Posterior vena cava (tissue), 2 donors: Measurements from ENCODE around the gene SDR39U1. TPM values are rescaled to one million over a fixed set of nuclear protein-coding genes. Genes with fewer than 3 reads are reported as not detected.
"Not testable (repeated sequence)": the region's sequence is repeated elsewhere in the genome, so short reads cannot be mapped to it uniquely, and the experiment has no call there.

Experiments used
- DNase-seq: peaks from one replicate; pipeline ENCODE4 v3.0.0-alpha.2; 2020; ENCODE audit warnings: low spot score
- intact Hi-C, 2 donors: fragments of 100-400 bp; cut with DNase I; formaldehyde crosslinking; loops; one replicate each; pipeline versions ENCODE4 v1.14.1 to v1.14.2; 2022 to 2023
- long read RNA-seq, 2 donors: library from polyadenylated mRNA; unstranded; transcript quantifications; one replicate each; pipeline ENCODE4 v2.0.0, GENCODE V29; 2020 to 2021
- total RNA-seq, 2 donors: library from RNA; stranded (reverse); fragmentation: NEBNext Ultra II Directional; extraction: Animal tissue kit (Norgen Biotek cat#: 25700); gene quantifications; one replicate each; pipeline ENCODE4 v1.2.1, GENCODE V29; 2021
- donor health status: DM: yes; HTN: yes; CAD: no.
- donor health status: DM: yes; HTN: yes; CAD: no.

Gene SDR39U1, protein sequence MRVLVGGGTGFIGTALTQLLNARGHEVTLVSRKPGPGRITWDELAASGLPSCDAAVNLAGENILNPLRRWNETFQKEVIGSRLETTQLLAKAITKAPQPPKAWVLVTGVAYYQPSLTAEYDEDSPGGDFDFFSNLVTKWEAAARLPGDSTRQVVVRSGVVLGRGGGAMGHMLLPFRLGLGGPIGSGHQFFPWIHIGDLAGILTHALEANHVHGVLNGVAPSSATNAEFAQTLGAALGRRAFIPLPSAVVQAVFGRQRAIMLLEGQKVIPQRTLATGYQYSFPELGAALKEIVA
- total RNA-seq, result 10 to 100 TPM; 31.6 to 36.4 TPM
- long read RNA-seq, donor 1, transcript SDR39U1-209 (4 exons, 1,203 nt), result major isoform, 5 of 30 reads
- long read RNA-seq, donor 1, transcript SDR39U1-205 (2 exons, 648 nt), result major isoform, 5 of 30 reads
- long read RNA-seq, donor 1, transcript SDR39U1-203 (5 exons, 1,507 nt), result major isoform, 5 of 30 reads
- long read RNA-seq, donor 1, partial matches to known transcripts, result 1 of 30 reads
- long read RNA-seq, donor 1, other reads (novel, unspliced or antisense), result 13 of 30 reads
- long read RNA-seq, donor 2, transcript SDR39U1-201 (6 exons, 1,233 nt), result minor isoform, 31 of 159 reads
- long read RNA-seq, donor 2, transcript SDR39U1-209 (4 exons, 1,203 nt), result major isoform, 32 of 159 reads
- long read RNA-seq, donor 2, transcript SDR39U1-203 (5 exons, 1,507 nt), result minor isoform, 24 of 159 reads
- long read RNA-seq, donor 2, transcript SDR39U1-202 (4 exons, 1,041 nt), result minor isoform, 10 of 159 reads
- long read RNA-seq, donor 2, partial matches to known transcripts, result 14 of 159 reads
- long read RNA-seq, donor 2, other reads (novel, unspliced or antisense), result 32 of 159 reads

DNA sequence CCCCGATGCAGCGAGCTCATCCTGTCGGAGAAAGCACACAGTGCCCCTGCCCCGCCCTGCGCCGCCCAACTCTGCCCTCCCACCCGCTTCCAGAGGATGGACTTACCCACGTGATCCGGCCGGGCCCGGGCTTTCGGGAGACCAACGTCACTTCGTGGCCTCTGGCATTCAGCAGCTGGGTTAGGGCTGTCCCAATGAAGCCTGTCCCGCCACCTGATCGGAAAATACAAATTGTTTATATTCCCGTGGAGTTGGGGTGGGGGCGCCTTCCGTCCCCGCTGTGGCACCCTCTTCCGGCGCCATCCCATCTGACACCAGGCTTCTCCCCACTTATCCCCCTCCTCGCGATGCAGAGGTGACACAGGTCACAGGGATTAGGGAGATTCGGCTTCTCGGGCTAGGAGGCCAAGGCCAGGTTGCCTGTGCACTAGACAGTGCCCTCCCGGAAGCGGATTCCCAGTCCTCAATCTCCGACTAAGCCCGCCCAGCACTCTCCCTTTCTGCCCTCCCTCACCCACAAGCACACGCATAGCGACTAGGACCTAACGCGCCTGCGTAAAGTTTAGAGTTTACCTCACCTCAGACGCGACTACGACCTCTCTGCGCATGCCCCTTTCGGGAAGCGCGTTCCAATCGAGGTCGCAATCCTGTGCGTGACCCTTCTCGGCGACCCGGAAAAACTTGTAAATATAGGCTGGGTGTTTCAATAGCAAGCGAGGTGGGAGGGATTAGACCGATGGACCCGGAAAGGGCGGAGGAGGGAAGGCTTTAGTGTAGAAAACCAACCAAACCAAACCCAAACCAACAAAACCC lies at the start of gene SDR39U1:
TSS of gene SDR39U1 (minus strand) at position 537 of the 813 bp plus-strand sequence. CDS start at position 530, 7 bp downstream.
- peak; percentile 99 for DNase-seq
- intact Hi-C loops, result no loop called here

DNA sequence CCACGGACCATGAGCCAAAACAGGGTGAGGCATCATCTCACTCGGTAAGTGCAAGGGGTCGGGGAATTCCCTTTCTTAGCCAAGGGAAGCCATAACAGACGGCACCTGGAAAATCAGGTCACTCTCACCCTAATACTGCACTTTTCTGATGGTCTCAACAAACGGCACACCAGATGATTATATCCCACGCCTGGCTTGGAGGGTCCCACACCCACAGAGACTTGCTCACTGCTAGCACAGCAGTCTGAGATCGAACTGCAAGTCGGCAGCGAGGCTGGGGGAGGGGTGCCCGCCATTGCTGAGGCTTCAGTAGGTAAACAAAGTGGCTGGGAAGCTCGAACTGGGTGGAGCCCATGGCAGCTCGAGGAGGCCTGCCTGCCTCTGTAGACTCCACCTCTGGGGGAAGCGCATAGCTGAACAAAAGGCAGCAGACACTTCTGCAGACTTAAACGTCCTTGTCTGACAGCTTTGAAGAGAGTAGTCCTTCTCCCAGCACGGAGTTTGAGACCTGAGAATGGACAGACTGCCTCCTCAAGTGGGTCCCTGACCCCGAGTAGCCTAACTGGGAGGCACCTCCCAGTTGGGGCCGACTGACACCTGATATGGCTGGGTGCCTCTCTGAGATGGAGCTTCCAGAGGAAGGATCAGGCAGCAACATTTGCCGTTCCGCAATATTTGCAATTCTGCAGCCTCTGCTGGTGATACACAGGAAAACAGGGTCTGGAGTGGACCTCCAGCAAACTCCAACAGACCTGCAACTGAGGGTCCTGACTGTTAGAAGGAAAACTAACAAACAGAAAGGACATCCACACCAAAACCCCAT lies 49.2 kb upstream of the SDR39U1 start:
- intact Hi-C loops, result not testable (repeated sequence)

GRCh38 chr14:24483604-24484252 lies 41.2 kb upstream of the SDR39U1 start:
- intact Hi-C loops, result no loop called here
- DNase-seq, result no peak

More for the DNA sequence above, 49.2 kb upstream of the SDR39U1 start:
- not testable (repeated sequence) for DNase-seq

- DNase-seq, intact Hi-C loops: not testable (repeated sequence)
Observed at GRCh38 chr14:24482699-24483303, 40.2 kb upstream of the SDR39U1 start.

DNA sequence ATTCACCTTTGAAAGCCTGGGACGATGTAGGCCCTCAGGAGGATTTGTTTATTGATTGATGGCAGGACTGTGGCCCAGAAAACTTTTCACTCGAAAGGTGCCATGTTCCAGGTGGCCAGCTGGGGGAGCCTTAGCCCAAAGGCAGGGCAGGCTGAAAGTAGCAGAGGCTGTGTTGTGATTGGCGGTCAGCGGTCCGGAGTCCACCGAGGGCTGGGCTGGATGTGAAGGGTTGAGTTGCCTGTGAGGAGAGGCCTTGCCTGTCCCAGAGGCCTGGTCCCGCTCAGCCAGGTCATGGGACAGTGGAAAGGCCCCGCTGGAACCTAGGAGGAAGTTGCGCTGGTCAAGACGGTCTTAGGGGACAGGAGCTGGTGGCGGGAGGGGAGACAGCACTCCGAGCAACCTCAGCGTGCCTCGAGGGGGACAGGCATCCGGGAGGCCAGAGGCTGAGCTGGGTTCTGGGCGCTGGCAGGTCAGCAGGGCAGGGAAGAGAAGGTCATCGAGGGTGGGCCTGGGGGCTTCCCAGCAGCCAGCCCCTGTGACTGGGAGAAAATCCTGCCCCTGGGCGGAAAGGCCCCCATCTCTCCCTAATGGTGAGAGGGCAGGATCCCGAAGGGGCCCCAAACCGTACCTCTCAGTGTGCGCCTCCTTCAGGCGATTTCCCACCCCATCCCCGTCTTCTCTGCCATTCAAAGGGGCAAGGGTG lies 39.2 kb upstream of the SDR39U1 start:
- intact Hi-C loops, result no loop called here
- DNase-seq, result no peak

DNA sequence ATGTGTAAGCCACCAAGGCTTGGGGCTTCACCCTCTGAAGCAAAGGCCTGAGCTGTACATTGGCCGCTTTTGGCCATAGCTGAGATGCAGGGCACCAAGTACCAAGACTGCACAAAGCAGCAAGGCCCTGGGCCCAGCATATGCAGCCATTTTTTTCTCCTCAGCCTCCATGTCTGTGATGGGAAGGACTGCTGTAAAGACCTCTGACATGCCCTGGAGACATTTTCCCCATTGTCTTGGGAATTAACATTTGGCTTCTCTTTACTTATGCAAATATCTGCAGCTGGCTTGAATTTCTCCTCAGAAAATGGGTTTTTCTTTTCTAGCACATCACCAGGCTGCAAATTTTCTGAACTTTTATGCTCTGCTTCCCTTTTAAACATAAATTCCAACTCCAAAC lies 37.4 kb upstream of the SDR39U1 start:
- DNase-seq, intact Hi-C loops: not testable (repeated sequence)

DNA sequence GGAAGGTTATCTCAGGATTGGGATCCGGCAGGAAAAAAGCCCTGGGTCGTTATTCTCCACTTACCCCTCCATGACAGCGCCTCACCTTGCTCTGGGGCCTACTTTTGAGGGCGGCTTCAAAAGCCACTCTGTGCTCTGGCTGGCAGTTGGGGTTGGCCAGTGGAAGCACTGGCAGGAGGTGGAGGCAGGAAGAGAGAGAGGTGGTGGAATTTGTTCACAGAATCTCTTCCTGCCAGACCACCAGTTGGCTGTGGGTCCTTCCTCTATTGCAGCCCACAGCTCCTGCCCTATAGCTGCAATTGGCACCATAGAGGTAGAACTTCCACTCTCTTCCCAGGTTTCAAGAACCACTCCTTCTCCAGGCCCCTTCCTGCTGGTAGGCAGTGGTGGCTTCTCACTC lies 32.7 kb upstream of the SDR39U1 start:
- DNase-seq, result no peak
- intact Hi-C loops, result no loop called here

DNA sequence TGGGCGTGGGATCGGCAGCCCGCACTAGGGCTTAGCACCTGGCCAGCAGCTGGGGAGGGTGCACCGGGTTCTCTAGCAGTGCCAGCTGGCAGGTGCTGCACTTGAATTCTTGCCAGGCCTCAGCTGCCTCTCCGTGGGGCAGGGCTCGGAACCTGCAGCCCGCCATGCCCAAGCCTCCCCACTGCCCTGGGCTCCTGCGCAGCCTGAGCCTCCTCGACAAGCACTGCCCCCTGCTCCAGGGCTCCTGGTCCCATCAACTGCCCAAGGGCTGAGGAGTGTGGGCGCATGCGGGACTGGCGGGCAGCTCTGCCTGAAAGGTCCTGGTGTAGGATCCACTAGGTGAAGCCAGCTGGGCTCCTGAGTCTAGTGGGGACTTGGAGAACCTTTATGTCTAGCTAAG lies 30.6 kb upstream of the SDR39U1 start:
- intact Hi-C loops, result no loop called here
- DNase-seq, result no peak

GRCh38 chr14:24470450-24470849 lies 27.9 kb upstream of the SDR39U1 start:
- intact Hi-C loops, DNase-seq: not testable (repeated sequence)

DNA sequence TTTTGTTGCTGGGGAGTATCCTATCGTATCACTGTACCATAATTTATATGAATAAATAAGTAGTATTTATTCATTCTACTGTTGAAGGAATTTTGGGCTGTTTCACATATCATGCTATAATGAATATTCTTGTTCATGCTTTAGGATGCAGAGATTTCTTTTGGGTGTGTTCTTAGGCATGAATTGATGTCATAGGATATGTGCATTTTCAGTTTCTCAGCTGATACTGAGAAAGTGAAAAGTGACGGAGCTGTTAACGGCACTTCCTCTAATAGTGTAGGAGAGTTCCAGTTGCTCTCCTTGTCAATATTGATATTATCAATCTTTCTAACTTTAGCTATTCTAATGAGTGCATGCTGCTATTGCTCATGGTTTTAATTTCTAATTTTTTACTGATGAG lies 23.2 kb upstream of the SDR39U1 start:
- DNase-seq, result no peak
- intact Hi-C loops, result no loop called here

- intact Hi-C loops, result no loop called here
Observed at GRCh38 chr14:24465368-24465767, 22.8 kb upstream of the SDR39U1 start.

GRCh38 chr14:24463884-24464785 lies 21.6 kb upstream of the SDR39U1 start:
- intact Hi-C loops, result no loop called here
- DNase-seq, result no peak

More at GRCh38 chr14:24465368-24465767, 22.8 kb upstream of the SDR39U1 start:
- no peak for DNase-seq

DNA sequence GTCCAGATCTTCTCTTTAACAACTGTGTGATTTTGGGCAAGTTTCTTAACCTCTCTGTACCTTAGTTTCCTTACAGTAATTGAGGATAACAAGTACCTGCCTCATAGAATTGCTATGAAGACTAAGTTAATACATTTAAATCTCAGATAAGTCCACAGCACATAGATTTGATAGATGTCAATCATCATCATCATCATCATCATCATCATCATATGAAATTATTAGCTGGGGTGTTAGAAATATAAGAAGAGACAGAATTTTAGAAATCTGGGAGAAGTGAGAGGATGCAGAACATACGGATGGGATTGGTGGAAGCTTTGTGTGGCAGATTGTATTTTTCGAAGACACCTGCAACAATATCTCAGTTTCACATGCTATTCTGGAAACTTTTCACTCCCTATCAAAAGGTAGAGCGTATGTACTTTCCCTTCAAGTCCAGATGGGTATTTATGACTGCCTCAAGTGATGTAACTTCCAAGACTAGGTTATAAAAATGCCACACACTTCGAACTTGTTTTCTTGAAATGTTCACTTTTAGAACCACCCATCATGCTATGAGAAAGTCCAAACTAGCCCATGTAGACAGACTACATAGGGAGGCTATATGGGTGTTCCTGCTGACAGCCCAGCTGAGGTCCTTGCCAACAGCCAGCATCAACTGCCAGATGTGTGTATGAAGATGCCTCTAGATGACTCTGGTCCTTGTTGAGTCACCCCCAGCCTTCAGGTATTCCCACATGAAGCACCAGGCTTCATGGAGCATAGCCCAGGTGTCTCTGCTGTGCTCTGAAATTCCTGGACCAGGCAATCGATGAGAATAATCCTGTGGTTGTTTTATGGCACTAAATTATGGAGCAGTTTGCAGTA lies 20.7 kb upstream of the SDR39U1 start:
- no peak for DNase-seq
- intact Hi-C loops, result no loop called here

GRCh38 chr14:24461336-24461735 lies 18.8 kb upstream of the SDR39U1 start:
- intact Hi-C loops, result no loop called here

GRCh38 chr14:24459331-24459730 lies 16.8 kb upstream of the SDR39U1 start:
- intact Hi-C loops, result no loop called here

More at GRCh38 chr14:24461336-24461735, 18.8 kb upstream of the SDR39U1 start:
- DNase-seq, result no peak

More at GRCh38 chr14:24459331-24459730, 16.8 kb upstream of the SDR39U1 start:
- no peak for DNase-seq
